Neural cell (in vitro differentiated cells): ENCODE results near the gene SLC13A1. TPM values are rescaled to one million over a fixed set of nuclear protein-coding genes. Genes with fewer than 3 reads are reported as not detected.
"Not testable (repeated sequence)": the region's sequence is repeated elsewhere in the genome, so short reads cannot be mapped to it uniquely, and the experiment has no call there.

ENCODE experiments used
- H2AFZ ChIP-seq: fragments of 200-600, 300-800 bp; sonication (generic), shearing (Covaris generic); 2 replicates; pipeline ENCODE4 v1.6.0; 2014; ENCODE audit warnings: low read depth, mild to moderate bottlenecking, antibody characterized with exemption, low read length, moderate library complexity
- H3F3A ChIP-seq: fragments of 200-600 bp; shearing (Covaris generic); 2 replicates; pipeline ENCODE4 v1.6.1; 2016; ENCODE audit warnings: mild to moderate bottlenecking, moderate library complexity, mixed read lengths, antibody characterized with exemption, low read length; ENCODE audit not compliant: insufficient read depth, poor library complexity, severe bottlenecking
- H3K27ac ChIP-seq: fragments of 200-600, 300-800 bp; sonication (generic), shearing (Covaris generic); 2 replicates; pipeline ENCODE4 v1.5.1; 2014; ENCODE audit warnings: mild to moderate bottlenecking, low read length, moderate library complexity
- H3K27me3 ChIP-seq: fragments of 300-800, 200-600 bp; sonication (generic), shearing (Covaris generic); 2 replicates; pipeline ENCODE4 v1.6.0; 2014; ENCODE audit warnings: mild to moderate bottlenecking, low read depth, low read length, moderate library complexity; ENCODE audit not compliant: insufficient read depth
- H3K36me3 ChIP-seq: fragments of 300-800, 200-600 bp; sonication (generic), shearing (Covaris generic); 2 replicates; pipeline ENCODE4 v1.5.1; 2014; ENCODE audit warnings: mild to moderate bottlenecking, antibody characterized with exemption, low read length, moderate library complexity; ENCODE audit not compliant: insufficient read depth
- H3K4me2 ChIP-seq: fragments of 300-800, 200-600 bp; sonication (generic), shearing (Covaris generic); 2 replicates; pipeline ENCODE4 v1.6.0; 2014; ENCODE audit warnings: mild to moderate bottlenecking, low read length
- H3K4me3 ChIP-seq: fragments of 300-800, 200-600 bp; sonication (generic), shearing (Covaris generic); 2 replicates; pipeline ENCODE4 v1.5.1; 2014; ENCODE audit warnings: mild to moderate bottlenecking, low read length, moderate library complexity
- H3K79me2 ChIP-seq: fragments of 200-600 bp; shearing (Covaris generic); replicated peaks from 2 replicates; pipeline ENCODE4 v1.6.0; 2014; ENCODE audit warnings: mild to moderate bottlenecking, low read length, moderate library complexity; ENCODE audit not compliant: insufficient read depth
- H3K9ac ChIP-seq: fragments of 300-800, 200-600 bp; sonication (generic), shearing (Covaris generic); 2 replicates; pipeline ENCODE4 v1.6.1; 2016; ENCODE audit warnings: mild to moderate bottlenecking, low read length, mixed read lengths
- H3K9me2 ChIP-seq: fragments of 200-600 bp; shearing (Covaris generic); 2 replicates; pipeline ENCODE4 v1.6.1; 2016; ENCODE audit warnings: mild to moderate bottlenecking, low read length, mixed read lengths; ENCODE audit not compliant: insufficient read depth
- H3K9me3 ChIP-seq: fragments of 200-600, 300-800 bp; sonication (generic), shearing (Covaris generic); 2 replicates; pipeline ENCODE4 v1.6.1; 2016; ENCODE audit warnings: mild to moderate bottlenecking, mixed run types, low read length, moderate library complexity, mixed read lengths
- H4K20me1 ChIP-seq: fragments of 200-600 bp; shearing (Covaris generic); 2 replicates; pipeline ENCODE4 v1.6.1; 2016; ENCODE audit warnings: mild to moderate bottlenecking, mixed run types; ENCODE audit not compliant: insufficient read depth
- CTCF ChIP-seq: fragments of 450-650 bp; IDR thresholded peaks from 2 replicates; pipeline ENCODE4 v1.5.1; 2014; ENCODE audit warnings: antibody characterized with exemption, mild to moderate bottlenecking, moderate library complexity; ENCODE audit not compliant: poor library complexity, severe bottlenecking
- EP300 ChIP-seq: fragments of 450-650 bp; conservative IDR thresholded peaks from 2 replicates; pipeline ENCODE4 v1.6.1; 2014; ENCODE audit warnings: antibody characterized with exemption, mild to moderate bottlenecking, moderate library complexity; ENCODE audit not compliant: poor library complexity, severe bottlenecking
- EZH2 ChIP-seq: fragments of 200-600, 300-800 bp; shearing (Covaris generic), sonication (generic); IDR thresholded peaks from 2 replicates; pipeline ENCODE4 v1.6.1; 2014; ENCODE audit warnings: antibody characterized with exemption, low read length, borderline replicate concordance, mild to moderate bottlenecking; ENCODE audit not compliant: insufficient read depth, poor library complexity, severe bottlenecking
- MXI1 ChIP-seq: fragments of 450-650 bp; conservative IDR thresholded peaks from 2 replicates; pipeline ENCODE4 v1.6.1; 2014; ENCODE audit warnings: antibody characterized with exemption, mild to moderate bottlenecking; ENCODE audit not compliant: poor library complexity, severe bottlenecking
- POLR2AphosphoS5 ChIP-seq: IDR thresholded peaks from 2 replicates; pipeline ENCODE4 v1.6.1; 2012
- REST ChIP-seq: IDR thresholded peaks from 2 replicates; pipeline ENCODE4 v1.6.1; 2012; ENCODE audit warnings: borderline replicate concordance
- SMC3 ChIP-seq: fragments of 450-650 bp; conservative IDR thresholded peaks from 2 replicates; pipeline ENCODE4 v1.6.1; 2014; ENCODE audit warnings: antibody characterized with exemption, mild to moderate bottlenecking, moderate library complexity; ENCODE audit not compliant: poor library complexity
- TAF1 ChIP-seq: IDR thresholded peaks from 2 replicates; pipeline ENCODE4 v1.6.1; 2012; ENCODE audit warnings: low read depth
- polyA plus RNA-seq: library from polyadenylated mRNA; depleted of rRNA; stranded (reverse); fragments of >200 nt; gene quantifications from 2 replicates; pipeline ENCODE4 v1.2.3, GENCODE V29; 2014

The SLC13A1 gene
- polyA plus RNA-seq, 1 donor from 2014 or later: not detected

GRCh38 chr7:123090456-123090855 is 109.3 kb downstream of the SLC13A1 start:
- no peaks in the 10 kb centered on the region for H3K79me2 ChIP-seq
- no peaks in the 10 kb centered on the region for H4K20me1 ChIP-seq
- H3K9me3 ChIP-seq: no peaks in the 10 kb centered on the region
- no peak overlapping the region for H3K4me3 ChIP-seq
- H3K4me2 ChIP-seq: no peak overlapping the region
- no peak overlapping the region for H3K9ac ChIP-seq
- H3K9me2 ChIP-seq: no peaks in the 10 kb centered on the region
- H3K27me3 ChIP-seq: no peaks in the 10 kb centered on the region
- no peaks in the 10 kb centered on the region for H3K36me3 ChIP-seq
- TF ChIP-seq EP300 (no peak), CTCF (no peak), POLR2AphosphoS5 (no peak), REST (no peak), SMC3 (no peak), MXI1 (no peak), TAF1 (no peak), EZH2 (no peak)
- H3K27ac ChIP-seq: no peak overlapping the region
- H3F3A ChIP-seq: no peaks in the 10 kb centered on the region
- no peak overlapping the region for H2AFZ ChIP-seq

GRCh38 chr7:123086910-123087309 is 112.9 kb downstream of the SLC13A1 start:
- not testable (repeated sequence) for H3K4me3 ChIP-seq, H2AFZ ChIP-seq, H3K9ac ChIP-seq, H4K20me1 ChIP-seq, H3K27me3 ChIP-seq, H3K79me2 ChIP-seq, H3K27ac ChIP-seq, H3F3A ChIP-seq, H3K9me3 ChIP-seq, H3K36me3 ChIP-seq, H3K4me2 ChIP-seq, H3K9me2 ChIP-seq

- not testable (repeated sequence) for H2AFZ ChIP-seq, H3K4me2 ChIP-seq, H3K27ac ChIP-seq, H3K4me3 ChIP-seq, H3K9ac ChIP-seq, H3K79me2 ChIP-seq, H4K20me1 ChIP-seq, H3K9me3 ChIP-seq, H3K36me3 ChIP-seq, H3K27me3 ChIP-seq, H3K9me2 ChIP-seq, H3F3A ChIP-seq
Observed at GRCh38 chr7:123084861-123085260, 114.9 kb downstream of the SLC13A1 start.
